ENCODE results near the gene ZNF609.

ZNF609 gene

GRCh38 chr15:64500695-64501395, 40.5 kb downstream of the ZNF609 start:
- in situ Hi-C loops (cut with MboI; ENCODE audit: low pct_unique_long_range_greater_than_20kb, low sequenced_read_pairs) = no loop called here

GRCh38 chr15:64501396-64501715, 41.0 kb downstream of the ZNF609 start:
- in situ Hi-C loops (cut with MboI; ENCODE audit: low pct_unique_long_range_greater_than_20kb, low sequenced_read_pairs) = no loop called here
- DNase-seq = no peak

More at GRCh38 chr15:64500695-64501395, 40.5 kb downstream of the ZNF609 start:
- DNase-seq = no peak

- in situ Hi-C loops (cut with MboI; ENCODE audit: low pct_unique_long_range_greater_than_20kb, low sequenced_read_pairs) = no loop called here
- DNase-seq = no peak
These were observed 41.8 kb downstream of the ZNF609 start for GRCh38 chr15:64502151-64502550.

GRCh38 chr15:64502551-64502950, 42.2 kb downstream of the ZNF609 start:
- in situ Hi-C loops (cut with MboI; ENCODE audit: low pct_unique_long_range_greater_than_20kb, low sequenced_read_pairs) = no loop called here
- DNase-seq = peak; percentile 59

GRCh38 chr15:64503197-64503596, 42.8 kb downstream of the ZNF609 start:
- peak; percentile 83 for DNase-seq
- in situ Hi-C loops (cut with MboI; ENCODE audit: low pct_unique_long_range_greater_than_20kb, low sequenced_read_pairs) = no loop called here

GRCh38 chr15:64503640-64504039, 43.3 kb downstream of the ZNF609 start:
- in situ Hi-C loops (cut with MboI; ENCODE audit: low pct_unique_long_range_greater_than_20kb, low sequenced_read_pairs) = no loop called here
- peak; percentile 19 for DNase-seq

- in situ Hi-C loops (cut with MboI; ENCODE audit: low pct_unique_long_range_greater_than_20kb, low sequenced_read_pairs) = no loop called here
- peak; percentile 98 for DNase-seq
These were observed 47.0 kb downstream of the ZNF609 start for GRCh38 chr15:64507293-64507802.

GRCh38 chr15:64507845-64508244, 47.5 kb downstream of the ZNF609 start:
- no peak for DNase-seq
- in situ Hi-C loops (cut with MboI; ENCODE audit: low pct_unique_long_range_greater_than_20kb, low sequenced_read_pairs) = no loop called here

GRCh38 chr15:64513823-64514222, 53.4 kb downstream of the ZNF609 start:
- in situ Hi-C loops (cut with MboI; ENCODE audit: low pct_unique_long_range_greater_than_20kb, low sequenced_read_pairs) = no loop called here
- DNase-seq = no peak

GRCh38 chr15:64515196-64515595, 54.8 kb downstream of the ZNF609 start:
- in situ Hi-C loops (cut with MboI; ENCODE audit: low pct_unique_long_range_greater_than_20kb, low sequenced_read_pairs) = no loop called here
- DNase-seq = no peak

- DNase-seq = no peak
- in situ Hi-C loops (cut with MboI; ENCODE audit: low pct_unique_long_range_greater_than_20kb, low sequenced_read_pairs) = no loop called here
These were observed 55.4 kb downstream of the ZNF609 start for GRCh38 chr15:64515825-64516224.

- no peak for DNase-seq
- in situ Hi-C loops (cut with MboI; ENCODE audit: low pct_unique_long_range_greater_than_20kb, low sequenced_read_pairs) = no loop called here
These were observed 59.5 kb downstream of the ZNF609 start for GRCh38 chr15:64519897-64520296.

GRCh38 chr15:64521201-64521600, 60.8 kb downstream of the ZNF609 start:
- in situ Hi-C loops (cut with MboI; ENCODE audit: low pct_unique_long_range_greater_than_20kb, low sequenced_read_pairs) = no loop called here
- DNase-seq = no peak

- peak; percentile 51 for DNase-seq
- in situ Hi-C loops (cut with MboI; ENCODE audit: low pct_unique_long_range_greater_than_20kb, low sequenced_read_pairs) = no loop called here
These were observed 61.4 kb downstream of the ZNF609 start for GRCh38 chr15:64521726-64522164.

GRCh38 chr15:64522226-64522823, 61.9 kb downstream of the ZNF609 start:
- in situ Hi-C loops (cut with MboI; ENCODE audit: low pct_unique_long_range_greater_than_20kb, low sequenced_read_pairs) = no loop called here
- no peak for DNase-seq

GRCh38 chr15:64523240-64523639, 62.9 kb downstream of the ZNF609 start:
- in situ Hi-C loops (cut with MboI; ENCODE audit: low pct_unique_long_range_greater_than_20kb, low sequenced_read_pairs) = no loop called here
- DNase-seq = no peak

- in situ Hi-C loops (cut with MboI; ENCODE audit: low pct_unique_long_range_greater_than_20kb, low sequenced_read_pairs) = no loop called here
- DNase-seq = no peak
These were observed 64.4 kb downstream of the ZNF609 start for GRCh38 chr15:64524778-64525177.

- in situ Hi-C loops (cut with MboI; ENCODE audit: low pct_unique_long_range_greater_than_20kb, low sequenced_read_pairs) = no loop called here
- no peak for DNase-seq
These were observed 65.6 kb downstream of the ZNF609 start for GRCh38 chr15:64525828-64526530.

- in situ Hi-C loops (cut with MboI; ENCODE audit: low pct_unique_long_range_greater_than_20kb, low sequenced_read_pairs) = no loop called here
- DNase-seq = peak; percentile 68
These were observed 67.0 kb downstream of the ZNF609 start for GRCh38 chr15:64527263-64527984.

- in situ Hi-C loops (cut with MboI; ENCODE audit: low pct_unique_long_range_greater_than_20kb, low sequenced_read_pairs) = no loop called here
- no peak for DNase-seq
These were observed 68.5 kb downstream of the ZNF609 start for GRCh38 chr15:64528871-64529270.

Measured in KBM-7 (cell line).